ENCODE data around the gene SLC25A15.
A peak's percentile ranks its signal among the peaks of the same experiment; 100 is the strongest.

SLC25A15 gene

DNA sequence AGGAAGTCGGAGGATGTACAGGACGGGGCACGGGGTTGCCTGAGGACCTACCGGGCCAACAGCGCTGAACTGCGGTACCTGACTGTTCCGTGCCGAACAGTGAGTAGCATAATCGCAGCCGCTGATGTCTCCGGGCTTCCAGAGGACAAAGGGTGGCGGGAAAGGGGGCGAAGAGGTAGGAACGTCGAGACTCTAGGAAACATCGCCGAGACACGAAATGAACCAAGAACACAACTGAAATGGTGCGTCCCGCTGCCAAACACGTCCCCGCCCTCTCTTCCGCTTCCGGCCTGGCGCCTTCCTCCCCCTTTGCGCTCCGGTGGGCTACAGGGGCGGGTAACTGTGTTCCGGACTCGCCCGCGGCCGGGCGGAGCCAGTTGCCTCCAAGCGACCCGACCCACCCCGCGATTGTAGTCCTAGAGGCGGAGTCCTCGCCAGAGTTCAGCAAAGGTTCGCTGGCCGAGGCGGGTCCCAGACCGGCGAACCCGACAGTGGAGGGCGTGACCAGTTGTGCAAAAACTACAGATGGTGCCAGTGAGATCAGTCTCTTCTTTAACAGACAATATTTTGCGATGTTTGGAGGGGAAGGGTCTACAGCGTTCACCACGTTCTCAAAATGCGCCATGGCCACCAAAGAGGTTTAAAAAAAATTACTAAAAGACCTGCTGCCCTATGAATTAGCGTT is 18.3 kb upstream of the SLC25A15 start, which contains the start of gene MRPS31 (continued):
- TF ChIP-seq ZNF394 (tag by site-specific recombination; IDR thresholded peaks at IDR 0.05; ENCODE audit: borderline replicate concordance): peak; percentile 88
- TF ChIP-seq ZBTB48 (tag by site-specific recombination; IDR thresholded peaks at IDR 0.05): no peak
- peak; percentile 44; the same call in 1 of the 2 replicates for TF ChIP-seq ZNF10 (tag by site-specific recombination; IDR thresholded peaks at IDR 0.05)
- peak; percentile 8; the same call in 1 of the 2 replicates for TF ChIP-seq GLI2 (tag by site-specific recombination; IDR thresholded peaks at IDR 0.05; ENCODE audit: borderline replicate concordance, low read depth)
- no peak for TF ChIP-seq ZNF266 (tag by site-specific recombination; IDR thresholded peaks at IDR 0.05; ENCODE audit: low read depth)
- TF ChIP-seq ZNF777 (tag by site-specific recombination; IDR thresholded peaks at IDR 0.05; ENCODE audit: borderline replicate concordance): peak; percentile 26; the same call in 1 of the 2 replicates
- TF ChIP-seq, protein P1, sequence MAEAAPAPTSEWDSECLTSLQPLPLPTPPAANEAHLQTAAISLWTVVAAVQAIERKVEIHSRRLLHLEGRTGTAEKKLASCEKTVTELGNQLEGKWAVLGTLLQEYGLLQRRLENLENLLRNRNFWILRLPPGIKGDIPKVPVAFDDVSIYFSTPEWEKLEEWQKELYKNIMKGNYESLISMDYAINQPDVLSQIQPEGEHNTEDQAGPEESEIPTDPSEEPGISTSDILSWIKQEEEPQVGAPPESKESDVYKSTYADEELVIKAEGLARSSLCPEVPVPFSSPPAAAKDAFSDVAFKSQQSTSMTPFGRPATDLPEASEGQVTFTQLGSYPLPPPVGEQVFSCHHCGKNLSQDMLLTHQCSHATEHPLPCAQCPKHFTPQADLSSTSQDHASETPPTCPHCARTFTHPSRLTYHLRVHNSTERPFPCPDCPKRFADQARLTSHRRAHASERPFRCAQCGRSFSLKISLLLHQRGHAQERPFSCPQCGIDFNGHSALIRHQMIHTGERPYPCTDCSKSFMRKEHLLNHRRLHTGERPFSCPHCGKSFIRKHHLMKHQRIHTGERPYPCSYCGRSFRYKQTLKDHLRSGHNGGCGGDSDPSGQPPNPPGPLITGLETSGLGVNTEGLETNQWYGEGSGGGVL (tag by site-specific recombination; IDR thresholded peaks at IDR 0.05): no peak
- TF ChIP-seq, protein P2, sequence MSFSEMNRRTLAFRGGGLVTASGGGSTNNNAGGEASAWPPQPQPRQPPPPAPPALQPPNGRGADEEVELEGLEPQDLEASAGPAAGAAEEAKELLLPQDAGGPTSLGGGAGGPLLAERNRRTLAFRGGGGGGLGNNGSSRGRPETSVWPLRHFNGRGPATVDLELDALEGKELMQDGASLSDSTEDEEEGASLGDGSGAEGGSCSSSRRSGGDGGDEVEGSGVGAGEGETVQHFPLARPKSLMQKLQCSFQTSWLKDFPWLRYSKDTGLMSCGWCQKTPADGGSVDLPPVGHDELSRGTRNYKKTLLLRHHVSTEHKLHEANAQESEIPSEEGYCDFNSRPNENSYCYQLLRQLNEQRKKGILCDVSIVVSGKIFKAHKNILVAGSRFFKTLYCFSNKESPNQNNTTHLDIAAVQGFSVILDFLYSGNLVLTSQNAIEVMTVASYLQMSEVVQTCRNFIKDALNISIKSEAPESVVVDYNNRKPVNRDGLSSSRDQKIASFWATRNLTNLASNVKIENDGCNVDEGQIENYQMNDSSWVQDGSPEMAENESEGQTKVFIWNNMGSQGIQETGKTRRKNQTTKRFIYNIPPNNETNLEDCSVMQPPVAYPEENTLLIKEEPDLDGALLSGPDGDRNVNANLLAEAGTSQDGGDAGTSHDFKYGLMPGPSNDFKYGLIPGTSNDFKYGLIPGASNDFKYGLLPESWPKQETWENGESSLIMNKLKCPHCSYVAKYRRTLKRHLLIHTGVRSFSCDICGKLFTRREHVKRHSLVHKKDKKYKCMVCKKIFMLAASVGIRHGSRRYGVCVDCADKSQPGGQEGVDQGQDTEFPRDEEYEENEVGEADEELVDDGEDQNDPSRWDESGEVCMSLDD (tag by site-specific recombination; IDR thresholded peaks at IDR 0.05): no peak
- TF ChIP-seq KLF1 (tag by site-specific recombination; IDR thresholded peaks at IDR 0.05): peak; percentile 87
- TF ChIP-seq, protein P3, sequence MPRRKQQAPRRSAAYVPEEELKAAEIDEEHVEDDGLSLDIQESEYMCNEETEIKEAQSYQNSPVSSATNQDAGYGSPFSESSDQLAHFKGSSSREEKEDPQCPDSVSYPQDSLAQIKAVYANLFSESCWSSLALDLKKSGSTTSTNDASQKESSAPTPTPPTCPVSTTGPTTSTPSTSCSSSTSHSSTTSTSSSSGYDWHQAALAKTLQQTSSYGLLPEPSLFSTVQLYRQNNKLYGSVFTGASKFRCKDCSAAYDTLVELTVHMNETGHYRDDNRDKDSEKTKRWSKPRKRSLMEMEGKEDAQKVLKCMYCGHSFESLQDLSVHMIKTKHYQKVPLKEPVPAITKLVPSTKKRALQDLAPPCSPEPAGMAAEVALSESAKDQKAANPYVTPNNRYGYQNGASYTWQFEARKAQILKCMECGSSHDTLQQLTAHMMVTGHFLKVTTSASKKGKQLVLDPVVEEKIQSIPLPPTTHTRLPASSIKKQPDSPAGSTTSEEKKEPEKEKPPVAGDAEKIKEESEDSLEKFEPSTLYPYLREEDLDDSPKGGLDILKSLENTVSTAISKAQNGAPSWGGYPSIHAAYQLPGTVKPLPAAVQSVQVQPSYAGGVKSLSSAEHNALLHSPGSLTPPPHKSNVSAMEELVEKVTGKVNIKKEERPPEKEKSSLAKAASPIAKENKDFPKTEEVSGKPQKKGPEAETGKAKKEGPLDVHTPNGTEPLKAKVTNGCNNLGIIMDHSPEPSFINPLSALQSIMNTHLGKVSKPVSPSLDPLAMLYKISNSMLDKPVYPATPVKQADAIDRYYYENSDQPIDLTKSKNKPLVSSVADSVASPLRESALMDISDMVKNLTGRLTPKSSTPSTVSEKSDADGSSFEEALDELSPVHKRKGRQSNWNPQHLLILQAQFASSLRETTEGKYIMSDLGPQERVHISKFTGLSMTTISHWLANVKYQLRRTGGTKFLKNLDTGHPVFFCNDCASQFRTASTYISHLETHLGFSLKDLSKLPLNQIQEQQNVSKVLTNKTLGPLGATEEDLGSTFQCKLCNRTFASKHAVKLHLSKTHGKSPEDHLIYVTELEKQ (tag by site-specific recombination; IDR thresholded peaks at IDR 0.05; ENCODE audit: borderline replicate concordance): peak; percentile 63; the same call in 1 of the 2 replicates
- TF ChIP-seq, protein P4, sequence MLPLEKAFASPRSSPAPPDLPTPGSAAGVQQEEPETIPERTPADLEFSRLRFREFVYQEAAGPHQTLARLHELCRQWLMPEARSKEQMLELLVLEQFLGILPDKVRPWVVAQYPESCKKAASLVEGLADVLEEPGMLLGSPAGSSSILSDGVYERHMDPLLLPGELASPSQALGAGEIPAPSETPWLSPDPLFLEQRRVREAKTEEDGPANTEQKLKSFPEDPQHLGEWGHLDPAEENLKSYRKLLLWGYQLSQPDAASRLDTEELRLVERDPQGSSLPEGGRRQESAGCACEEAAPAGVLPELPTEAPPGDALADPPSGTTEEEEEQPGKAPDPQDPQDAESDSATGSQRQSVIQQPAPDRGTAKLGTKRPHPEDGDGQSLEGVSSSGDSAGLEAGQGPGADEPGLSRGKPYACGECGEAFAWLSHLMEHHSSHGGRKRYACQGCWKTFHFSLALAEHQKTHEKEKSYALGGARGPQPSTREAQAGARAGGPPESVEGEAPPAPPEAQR (tag by site-specific recombination; IDR thresholded peaks at IDR 0.05): 0 out of 2 replicates have a peak, but pooled peaks have one; percentile 45
- no peak for TF ChIP-seq ZNF16 (tag by site-specific recombination; IDR thresholded peaks at IDR 0.05; ENCODE audit: low read depth)
- TF ChIP-seq ZNF791 (tag by site-specific recombination; IDR thresholded peaks at IDR 0.05): no peak
- TF ChIP-seq BCL11B (tag by site-specific recombination; IDR thresholded peaks at IDR 0.05; ENCODE audit: low read depth): peak; percentile 56; the same call in 1 of the 2 replicates
- TF ChIP-seq, protein P5, sequence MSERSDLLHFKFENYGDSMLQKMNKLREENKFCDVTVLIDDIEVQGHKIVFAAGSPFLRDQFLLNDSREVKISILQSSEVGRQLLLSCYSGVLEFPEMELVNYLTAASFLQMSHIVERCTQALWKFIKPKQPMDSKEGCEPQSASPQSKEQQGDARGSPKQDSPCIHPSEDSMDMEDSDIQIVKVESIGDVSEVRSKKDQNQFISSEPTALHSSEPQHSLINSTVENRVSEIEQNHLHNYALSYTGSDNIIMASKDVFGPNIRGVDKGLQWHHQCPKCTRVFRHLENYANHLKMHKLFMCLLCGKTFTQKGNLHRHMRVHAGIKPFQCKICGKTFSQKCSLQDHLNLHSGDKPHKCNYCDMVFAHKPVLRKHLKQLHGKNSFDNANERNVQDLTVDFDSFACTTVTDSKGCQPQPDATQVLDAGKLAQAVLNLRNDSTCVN (tag by site-specific recombination; optimal IDR thresholded peaks at IDR 0.05): peak; percentile 67
- TF ChIP-seq ZNF658 (tag by site-specific recombination; IDR thresholded peaks at IDR 0.05): 0 out of 2 replicates have a peak, but pooled peaks have one; percentile 70
- peak; percentile 98 for TF ChIP-seq ZNF24 (tag by site-specific recombination; IDR thresholded peaks at IDR 0.05)
- no peak for TF ChIP-seq ZNF549 (tag by site-specific recombination; IDR thresholded peaks at IDR 0.05)
- peak; percentile 98 for TF ChIP-seq ZBTB17 (tag by site-specific recombination; IDR thresholded peaks at IDR 0.05)
- TF ChIP-seq MEIS1 (CRISPR knock-in tag; IDR thresholded peaks at IDR 0.05; ENCODE audit: borderline replicate concordance): no peak
- TF ChIP-seq, protein P6, sequence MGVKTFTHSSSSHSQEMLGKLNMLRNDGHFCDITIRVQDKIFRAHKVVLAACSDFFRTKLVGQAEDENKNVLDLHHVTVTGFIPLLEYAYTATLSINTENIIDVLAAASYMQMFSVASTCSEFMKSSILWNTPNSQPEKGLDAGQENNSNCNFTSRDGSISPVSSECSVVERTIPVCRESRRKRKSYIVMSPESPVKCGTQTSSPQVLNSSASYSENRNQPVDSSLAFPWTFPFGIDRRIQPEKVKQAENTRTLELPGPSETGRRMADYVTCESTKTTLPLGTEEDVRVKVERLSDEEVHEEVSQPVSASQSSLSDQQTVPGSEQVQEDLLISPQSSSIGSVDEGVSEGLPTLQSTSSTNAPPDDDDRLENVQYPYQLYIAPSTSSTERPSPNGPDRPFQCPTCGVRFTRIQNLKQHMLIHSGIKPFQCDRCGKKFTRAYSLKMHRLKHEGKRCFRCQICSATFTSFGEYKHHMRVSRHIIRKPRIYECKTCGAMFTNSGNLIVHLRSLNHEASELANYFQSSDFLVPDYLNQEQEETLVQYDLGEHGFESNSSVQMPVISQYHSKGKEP (tag by site-specific recombination; IDR thresholded peaks at IDR 0.05): peak; percentile 61; the same call in 1 of the 2 replicates
- TF ChIP-seq, protein P7, sequence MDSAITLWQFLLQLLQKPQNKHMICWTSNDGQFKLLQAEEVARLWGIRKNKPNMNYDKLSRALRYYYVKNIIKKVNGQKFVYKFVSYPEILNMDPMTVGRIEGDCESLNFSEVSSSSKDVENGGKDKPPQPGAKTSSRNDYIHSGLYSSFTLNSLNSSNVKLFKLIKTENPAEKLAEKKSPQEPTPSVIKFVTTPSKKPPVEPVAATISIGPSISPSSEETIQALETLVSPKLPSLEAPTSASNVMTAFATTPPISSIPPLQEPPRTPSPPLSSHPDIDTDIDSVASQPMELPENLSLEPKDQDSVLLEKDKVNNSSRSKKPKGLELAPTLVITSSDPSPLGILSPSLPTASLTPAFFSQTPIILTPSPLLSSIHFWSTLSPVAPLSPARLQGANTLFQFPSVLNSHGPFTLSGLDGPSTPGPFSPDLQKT (IDR thresholded peaks at IDR 0.05; ENCODE audit: borderline replicate concordance, low read depth, low read length): no peak
- no peak for TF ChIP-seq ZNF155 (tag by site-specific recombination; IDR thresholded peaks at IDR 0.05)
- TF ChIP-seq ZNF391 (tag by site-specific recombination; IDR thresholded peaks at IDR 0.05; ENCODE audit: borderline replicate concordance, low read depth): peak; percentile 99
- TF ChIP-seq TRIM28 (IDR thresholded peaks at IDR 0.05; ENCODE audit: borderline replicate concordance, low read length): no peak; the same call in 1 of the 2 replicates
